ENCODE measurements around the gene ADARB2. TPM values are rescaled to one million over a fixed set of nuclear protein-coding genes. Genes with fewer than 3 reads are reported as not detected.

ADARB2 gene
- total and polyA plus RNA-seq, 2 experiments from 2014 or later, result 2.0 to 5.0 TPM

DNA sequence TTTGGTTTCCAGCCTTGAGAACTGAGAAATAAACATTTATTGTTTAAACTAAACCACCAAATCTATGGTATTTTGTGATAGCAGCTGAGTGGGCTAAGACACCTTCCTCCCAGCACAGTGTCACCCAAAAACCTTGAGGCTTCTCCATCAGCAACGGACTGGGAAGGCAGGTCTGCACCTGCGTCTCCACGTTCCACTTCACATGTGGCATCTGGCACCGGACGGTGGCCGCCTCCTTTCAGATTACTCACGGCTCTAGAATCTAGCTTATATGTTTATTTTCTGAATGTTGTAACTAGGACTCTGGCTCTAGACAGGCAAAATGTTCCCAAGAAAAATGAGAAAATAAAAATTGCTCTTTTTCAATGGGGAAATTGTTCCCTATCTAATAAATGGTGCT is 201.0 kb downstream of the ADARB2 start (continued):
- TF ChIP-seq ZNF462 (CRISPR knock-in tag; IDR thresholded peaks at IDR 0.05), result no peak
- TF ChIP-seq CTCF (conservative IDR thresholded peaks at IDR 0.05; ENCODE audit: low read depth in 2 of 2), result no peak
- TF ChIP-seq ZNF114 (CRISPR knock-in tag; IDR thresholded peaks at IDR 0.05), result no peak
- no peak for TF ChIP-seq EZH2phosphoT487 (IDR thresholded peaks at IDR 0.05; ENCODE audit: unreplicated experiment)
- TF ChIP-seq ETS1 (IDR thresholded peaks at IDR 0.05), result no peak
- TF ChIP-seq JUNB (IDR thresholded peaks at IDR 0.05; ENCODE audit: unreplicated experiment), result no peak
